ENCODE measurements around the gene LYPLAL1. TPM values are rescaled to one million over a fixed set of nuclear protein-coding genes. Genes with fewer than 3 reads are reported as not detected.

LYPLAL1 gene
- total RNA-seq, 4 donors from 2014 or later: 12.6 to 18.9 (median 15.4) TPM

DNA sequence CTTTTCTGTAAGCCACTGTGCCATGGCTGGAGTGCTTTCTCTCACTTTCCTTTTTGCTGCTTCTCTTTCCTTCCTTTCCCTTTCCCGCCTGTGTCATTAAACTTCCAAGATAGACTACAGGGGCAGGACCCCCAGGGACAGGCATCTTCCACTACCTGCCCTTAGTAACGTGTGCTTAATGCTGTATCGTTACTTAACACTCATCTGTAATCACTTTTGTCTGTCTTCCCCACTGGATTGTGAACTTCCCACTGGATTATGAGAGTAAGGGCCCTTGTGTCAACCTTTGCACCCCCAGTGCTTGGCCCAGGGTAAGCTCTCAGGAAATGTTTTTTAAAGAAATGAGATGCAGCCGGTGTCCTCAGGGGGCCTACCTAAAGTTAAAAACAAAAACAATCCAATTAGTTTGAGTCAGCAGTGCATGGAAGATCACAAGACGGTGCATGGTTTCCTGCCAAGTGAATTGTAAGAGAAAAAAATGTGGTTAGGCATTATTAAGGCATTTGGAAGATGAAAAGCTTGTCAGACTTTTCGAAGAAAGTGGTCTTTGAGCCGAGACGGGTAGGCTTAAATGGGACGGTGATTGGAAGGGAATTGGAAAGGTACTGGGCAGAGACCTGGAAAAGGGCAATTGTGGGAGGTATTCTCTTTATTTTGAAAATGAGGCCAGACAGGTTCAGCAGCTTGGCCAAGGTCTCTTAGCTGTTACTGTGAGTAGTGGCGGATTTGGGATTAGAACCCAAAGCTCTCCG lies 958 bp downstream of the LYPLAL1 start:
- Histone ChIP-seq H3K27me3 (no peaks in the 10 kb centered on the region), H3K27ac (peak overlapping the region; percentile 92 to 96 (median 94)), H3K4me1 (peaks cover 41 to 50% of the 10 kb centered on the region in 2 donors), H3K36me3 (no peaks in the 10 kb centered on the region), H3K9me3 (no peaks in the 10 kb centered on the region), H3K4me3 (peak overlapping the region; percentile 69 to 87 (median 76))
- in situ Hi-C loops (cut with MboI; ENCODE audit: low sequenced_read_pairs in 4 of 4): no loop called here
- no peak for TF ChIP-seq POLR2A (IDR thresholded peaks at IDR 0.05)
- TF ChIP-seq, protein P1, sequence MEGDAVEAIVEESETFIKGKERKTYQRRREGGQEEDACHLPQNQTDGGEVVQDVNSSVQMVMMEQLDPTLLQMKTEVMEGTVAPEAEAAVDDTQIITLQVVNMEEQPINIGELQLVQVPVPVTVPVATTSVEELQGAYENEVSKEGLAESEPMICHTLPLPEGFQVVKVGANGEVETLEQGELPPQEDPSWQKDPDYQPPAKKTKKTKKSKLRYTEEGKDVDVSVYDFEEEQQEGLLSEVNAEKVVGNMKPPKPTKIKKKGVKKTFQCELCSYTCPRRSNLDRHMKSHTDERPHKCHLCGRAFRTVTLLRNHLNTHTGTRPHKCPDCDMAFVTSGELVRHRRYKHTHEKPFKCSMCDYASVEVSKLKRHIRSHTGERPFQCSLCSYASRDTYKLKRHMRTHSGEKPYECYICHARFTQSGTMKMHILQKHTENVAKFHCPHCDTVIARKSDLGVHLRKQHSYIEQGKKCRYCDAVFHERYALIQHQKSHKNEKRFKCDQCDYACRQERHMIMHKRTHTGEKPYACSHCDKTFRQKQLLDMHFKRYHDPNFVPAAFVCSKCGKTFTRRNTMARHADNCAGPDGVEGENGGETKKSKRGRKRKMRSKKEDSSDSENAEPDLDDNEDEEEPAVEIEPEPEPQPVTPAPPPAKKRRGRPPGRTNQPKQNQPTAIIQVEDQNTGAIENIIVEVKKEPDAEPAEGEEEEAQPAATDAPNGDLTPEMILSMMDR (IDR thresholded peaks at IDR 0.05 in 4 of 5, conservative IDR thresholded peaks at IDR 0.05 in 1 of 5): no peak
- peak; percentile 28 to 48 for ATAC-seq
- intact Hi-C loops (cut with DNase I; ENCODE audit: low total_unique reads): loop anchor here (2.0 to 5.0 kb wide), 3 partner anchors 47 to 890 kb away; partner anchors contain the start of genes RRP15 and TGFB2
- DNase-seq: peak; percentile 16 to 24

DNA sequence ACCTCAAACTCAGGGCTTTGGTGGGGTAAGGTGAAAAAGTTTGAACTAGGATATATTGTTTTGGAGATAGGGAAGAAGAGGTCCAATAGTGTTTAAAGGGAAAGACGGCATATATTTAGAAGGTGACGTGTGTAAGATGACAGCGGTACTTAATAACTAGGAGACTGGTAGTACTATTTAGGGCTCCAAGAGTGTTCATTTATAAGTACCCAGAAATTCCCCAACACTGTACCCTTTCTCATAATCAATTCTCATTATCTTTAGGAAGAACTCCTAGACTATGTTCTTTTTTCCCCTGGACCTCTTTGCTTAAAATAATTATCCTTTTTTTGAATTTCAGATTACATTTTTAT lies 1.5 kb downstream of the LYPLAL1 start:
- DNase-seq (no peak), ATAC-seq (peak; percentile 61 to 72)
- no peak for TF ChIP-seq POLR2A (IDR thresholded peaks at IDR 0.05)
- TF ChIP-seq, protein P1 (IDR thresholded peaks at IDR 0.05 in 4 of 5, conservative IDR thresholded peaks at IDR 0.05 in 1 of 5): no peak
- intact Hi-C loops (cut with DNase I; ENCODE audit: low total_unique reads) (loop anchor here (2.0 to 5.0 kb wide), 2 partner anchors 48 to 890 kb away; partner anchors contain the start of gene RRP15), in situ Hi-C loops (cut with MboI; ENCODE audit: low sequenced_read_pairs in 4 of 4) (no loop called here)
- no peaks in the 10 kb centered on the region for H3K27me3 ChIP-seq
- H3K9me3 ChIP-seq: no peaks in the 10 kb centered on the region
- H3K4me3 ChIP-seq: peak overlapping the region; percentile 69 to 87 (median 76)
- H3K36me3 ChIP-seq: no peaks in the 10 kb centered on the region
- H3K27ac ChIP-seq: peak overlapping the region; percentile 92 to 96 (median 94)
- peaks cover 41 to 50% of the 10 kb centered on the region in 2 donors for H3K4me1 ChIP-seq

DNA sequence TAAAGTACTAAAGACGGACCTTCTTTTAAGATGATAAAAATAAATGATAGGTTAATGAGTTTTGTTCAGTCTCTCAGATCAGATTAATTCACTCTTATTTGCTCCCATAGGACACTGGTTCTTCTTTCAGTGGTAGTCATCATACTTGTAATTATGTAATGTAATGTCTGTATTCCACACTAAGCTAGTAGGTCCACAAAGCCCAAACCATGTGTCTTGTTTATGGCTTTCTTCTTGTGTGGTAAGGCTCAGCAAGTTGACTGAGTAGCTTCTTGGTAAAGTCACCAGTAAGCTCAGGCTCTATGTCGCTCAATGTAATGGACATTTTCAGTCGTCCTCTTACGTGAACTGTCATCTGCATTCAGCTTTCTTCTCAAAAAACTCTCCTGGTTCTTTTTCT lies 2.5 kb downstream of the LYPLAL1 start:
- Histone ChIP-seq H3K27me3 (no peaks in the 10 kb centered on the region), H3K27ac (peak overlapping the region; percentile 92 to 96 (median 94)), H3K4me1 (peaks cover 41 to 50% of the 10 kb centered on the region in 2 donors), H3K36me3 (no peaks in the 10 kb centered on the region), H3K4me3 (peak overlapping the region in 1 of 4 donors; percentile 69), H3K9me3 (no peaks in the 10 kb centered on the region)
- ATAC-seq (no peak), DNase-seq (no peak)
- intact Hi-C loops (cut with DNase I; ENCODE audit: low total_unique reads) (loop anchor here (5.0 kb wide), 1 partner anchor 49 kb away; no protein-coding TSS in a partner anchor), in situ Hi-C loops (cut with MboI; ENCODE audit: low sequenced_read_pairs in 4 of 4) (no loop called here)
- TF ChIP-seq, protein P1 (IDR thresholded peaks at IDR 0.05 in 4 of 5, conservative IDR thresholded peaks at IDR 0.05 in 1 of 5): no peak
- no peak for TF ChIP-seq POLR2A (IDR thresholded peaks at IDR 0.05)

DNA sequence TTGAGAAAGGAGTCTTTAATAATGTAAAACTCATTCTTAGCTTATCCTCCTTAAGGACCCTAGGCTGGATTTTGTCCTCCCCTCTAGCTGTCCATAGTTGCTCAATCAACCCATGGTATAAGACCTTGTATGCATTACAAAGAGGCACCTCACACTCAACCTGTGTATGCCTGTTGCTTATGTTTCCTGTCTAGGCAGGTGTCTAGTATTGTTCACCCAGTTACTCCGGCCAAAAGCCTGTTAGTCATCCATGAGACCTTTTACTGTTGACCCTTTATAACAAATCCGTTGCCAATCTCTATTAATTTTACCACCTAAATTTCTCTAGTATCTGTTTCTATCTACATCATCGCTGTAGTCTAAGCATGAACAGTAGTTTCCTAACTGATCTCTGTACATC lies 3.7 kb downstream of the LYPLAL1 start:
- Histone ChIP-seq H3K27me3 (no peaks in the 10 kb centered on the region), H3K4me3 (no peak overlapping the region), H3K9me3 (no peaks in the 10 kb centered on the region), H3K36me3 (no peaks in the 10 kb centered on the region), H3K4me1 (peaks cover 44 to 59% of the 10 kb centered on the region in 2 donors), H3K27ac (peak overlapping the region; percentile 15 to 96 (median 93))
- intact Hi-C loops (cut with DNase I; ENCODE audit: low total_unique reads): loop anchor here (5.0 kb wide), 1 partner anchor 50 kb away; no protein-coding TSS in a partner anchor
- in situ Hi-C loops (cut with MboI; ENCODE audit: low sequenced_read_pairs in 4 of 4): no loop called here
- DNase-seq: no peak
- TF ChIP-seq, protein P1 (IDR thresholded peaks at IDR 0.05 in 4 of 5, conservative IDR thresholded peaks at IDR 0.05 in 1 of 5): no peak
- no peak for ATAC-seq

All from gastrocnemius medialis (tissue), 4 donors.